ENCODE results near the gene ANKRD29.
"Not testable (repeated sequence)": the region's sequence is repeated elsewhere in the genome, so short reads cannot be mapped to it uniquely, and the experiment has no call there.

The ANKRD29 gene

DNA sequence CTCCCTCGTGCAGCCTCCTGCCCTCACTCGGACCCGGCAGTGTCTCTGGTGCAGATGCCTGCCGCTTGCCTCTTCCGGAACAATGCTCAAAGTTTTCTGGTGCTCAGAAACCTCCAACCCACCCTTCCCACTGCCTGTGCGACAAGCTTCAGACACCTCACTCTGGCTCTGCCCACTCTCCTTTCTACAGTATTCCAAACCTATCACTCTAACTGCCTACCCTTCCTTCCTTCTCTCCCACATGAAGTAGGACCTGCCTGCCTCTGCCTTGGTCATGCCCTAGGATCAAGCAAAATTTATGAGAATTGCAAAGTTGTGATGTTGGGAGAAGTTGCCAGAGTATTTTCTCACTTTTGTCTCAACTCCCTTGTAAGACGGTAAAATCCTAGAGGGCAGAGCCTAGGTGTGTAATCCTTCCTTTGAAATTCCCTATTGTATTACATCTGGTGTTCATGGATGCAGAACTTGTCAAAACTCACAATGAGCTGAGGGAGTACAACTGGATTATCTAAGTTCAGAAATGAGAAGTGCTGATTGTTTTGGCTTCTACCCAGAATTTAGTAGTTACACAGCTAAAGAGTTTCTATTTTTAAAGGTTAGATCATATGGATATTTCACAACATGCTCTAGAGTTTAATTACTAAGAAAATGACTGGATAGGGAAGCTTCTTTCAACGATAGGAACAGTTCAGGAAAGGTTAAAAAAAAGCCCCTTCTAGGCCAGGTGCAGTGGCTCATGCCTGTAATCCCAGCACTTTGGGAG lies 83.6 kb downstream of the ANKRD29 start:
- no peak for DNase-seq

DNA sequence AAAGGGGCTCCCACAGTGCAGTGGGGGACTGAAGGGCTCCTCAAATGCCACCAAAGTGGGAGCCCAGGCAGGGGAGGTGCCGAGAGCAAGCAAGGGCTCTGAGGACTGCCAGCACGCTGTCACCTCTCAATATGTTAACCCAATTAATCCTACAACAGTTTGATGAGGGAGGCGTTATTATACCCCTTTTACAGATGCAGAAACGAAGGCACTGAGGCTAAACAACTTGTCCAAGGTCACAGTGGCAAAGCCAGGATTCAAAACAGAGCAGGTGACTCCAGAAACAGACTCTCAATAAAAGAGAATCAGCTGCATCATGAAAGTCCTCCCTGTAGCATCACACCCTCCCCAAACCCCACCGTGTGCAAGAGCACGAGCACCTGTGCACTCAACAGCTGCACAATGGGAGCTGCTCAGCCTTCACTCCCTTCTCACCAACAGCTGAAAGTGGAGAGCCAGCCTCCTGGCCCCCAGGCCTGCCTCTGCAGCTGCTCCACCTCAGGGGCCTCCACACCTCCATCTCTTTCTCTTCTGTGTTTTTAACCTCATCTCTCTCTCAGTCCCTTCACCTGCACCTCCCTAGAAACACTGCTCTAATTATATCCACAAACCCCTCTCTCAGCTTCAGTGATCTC lies 84.5 kb downstream of the ANKRD29 start:
- no peak for DNase-seq

- not testable (repeated sequence) for DNase-seq
Observed at GRCh38 chr18:23577521-23577920, 85.2 kb downstream of the ANKRD29 start.

DNA sequence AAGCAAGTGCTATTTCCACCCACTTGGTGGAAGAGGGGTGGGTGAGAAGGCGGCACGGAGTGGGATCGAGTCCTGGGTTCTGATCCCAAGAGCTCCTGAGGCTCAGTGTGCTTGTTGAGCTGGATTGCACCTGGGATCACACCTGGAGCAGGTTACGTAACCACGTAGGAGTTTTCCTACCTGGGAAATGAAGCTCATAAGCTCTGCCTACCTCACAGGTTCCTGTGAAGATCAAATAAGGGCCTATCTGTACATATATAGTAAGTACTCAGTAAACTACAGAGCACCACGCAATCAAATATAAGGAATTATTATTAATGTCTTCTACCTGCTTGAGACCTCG lies 87.4 kb downstream of the ANKRD29 start:
- no peak for DNase-seq

GRCh38 chr18:23574611-23575308 lies 88.0 kb downstream of the ANKRD29 start:
- DNase-seq = no peak

DNA sequence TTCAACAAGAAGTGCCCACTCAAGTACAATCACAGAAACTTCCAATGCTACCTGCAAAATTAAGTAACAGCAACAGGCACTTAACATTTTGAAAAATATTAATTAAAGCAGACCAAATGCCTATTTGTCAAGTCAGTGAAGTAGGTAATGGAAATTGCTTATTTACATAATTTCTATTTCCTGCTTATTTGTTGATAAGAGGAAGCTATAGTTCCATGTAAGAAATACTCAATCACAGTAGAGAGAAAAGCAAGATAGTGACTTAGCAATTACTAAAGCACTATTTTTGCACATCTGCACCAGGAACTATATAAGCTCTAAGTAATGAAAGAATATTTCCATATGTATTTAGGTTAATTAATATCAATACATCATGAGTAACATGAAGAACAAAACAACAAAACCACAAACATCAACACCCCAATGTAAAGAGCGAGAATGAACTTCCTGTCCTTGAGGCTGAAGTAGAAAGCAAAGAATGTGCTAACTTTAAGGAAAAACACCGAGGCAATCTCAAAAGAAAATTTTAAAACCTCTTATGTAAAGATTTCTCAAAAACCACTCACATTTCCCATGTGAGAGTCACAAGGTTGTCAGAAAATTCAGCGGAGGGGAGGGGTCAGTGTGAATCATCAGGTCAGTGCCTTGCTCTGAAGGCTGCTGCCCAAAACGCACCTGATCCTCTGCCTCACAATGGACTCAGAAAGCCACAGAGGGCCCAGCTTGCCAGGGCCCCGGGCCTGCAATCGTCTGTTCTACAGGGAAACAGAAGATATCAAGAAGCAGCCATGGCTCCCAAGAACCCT lies 88.9 kb downstream of the ANKRD29 start:
- no peak for DNase-seq

DNA sequence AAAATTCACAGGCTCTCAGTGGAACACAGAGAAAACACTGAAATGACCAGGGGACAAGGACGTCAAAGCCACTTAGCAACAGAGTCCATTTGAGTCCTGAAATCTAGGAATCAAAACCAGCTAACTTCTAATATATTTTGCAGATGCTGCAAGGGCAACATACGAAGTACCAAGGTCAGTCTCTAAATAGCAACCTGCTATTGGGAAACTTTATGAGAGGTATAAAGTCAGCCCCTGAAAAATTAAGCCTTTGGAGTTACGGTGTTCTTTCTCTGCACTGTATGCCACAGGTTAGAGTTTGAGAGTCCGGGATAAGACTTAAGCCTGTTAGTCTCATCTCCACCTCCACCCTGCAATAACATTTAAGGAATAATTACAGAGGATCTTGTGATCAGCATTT lies 89.7 kb downstream of the ANKRD29 start:
- DNase-seq = no peak

DNA sequence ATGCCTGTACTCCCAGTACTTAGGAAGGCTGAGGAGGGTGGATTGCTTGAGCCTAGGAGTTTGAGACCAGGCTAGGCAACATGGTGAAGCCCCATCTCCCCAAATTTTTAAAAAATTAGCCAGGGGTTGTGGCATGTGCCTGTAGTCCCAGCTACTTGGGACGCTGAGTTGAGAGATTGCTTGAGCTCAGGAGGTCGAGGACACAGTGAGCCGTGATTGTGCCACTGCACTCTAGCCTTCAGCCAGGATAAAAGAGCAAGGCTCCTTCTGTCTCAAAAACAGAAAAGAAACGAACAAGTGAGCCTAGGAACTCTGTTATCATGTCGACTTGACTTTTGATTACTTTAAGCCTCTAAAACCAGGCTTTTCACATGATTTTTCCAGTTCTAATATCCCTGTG lies 90.1 kb downstream of the ANKRD29 start:
- no peak for DNase-seq

DNA sequence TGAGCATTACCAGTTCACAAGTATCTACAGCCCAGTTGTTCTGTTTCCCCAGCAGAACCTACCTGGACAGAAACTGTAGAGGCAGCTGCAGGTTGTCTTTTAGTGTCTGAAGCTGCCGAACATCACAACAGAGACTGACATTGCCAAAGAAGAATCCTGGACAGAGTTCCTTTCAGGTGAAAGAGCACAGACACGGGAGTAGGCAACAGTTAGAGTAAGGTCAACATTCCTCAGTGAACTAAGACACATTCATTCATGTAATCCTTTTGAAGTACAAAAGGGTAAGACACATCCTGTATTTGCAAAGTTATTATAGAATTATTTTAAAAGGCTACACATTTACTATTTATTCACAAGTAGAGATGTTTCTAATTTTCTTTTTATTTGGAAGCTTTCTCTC lies 90.7 kb downstream of the ANKRD29 start:
- DNase-seq = no peak

GRCh38 chr18:23570912-23571504 lies 91.7 kb downstream of the ANKRD29 start:
- DNase-seq = no peak

- DNase-seq = no peak
Observed at GRCh38 chr18:23569299-23570063, 93.2 kb downstream of the ANKRD29 start.

DNA sequence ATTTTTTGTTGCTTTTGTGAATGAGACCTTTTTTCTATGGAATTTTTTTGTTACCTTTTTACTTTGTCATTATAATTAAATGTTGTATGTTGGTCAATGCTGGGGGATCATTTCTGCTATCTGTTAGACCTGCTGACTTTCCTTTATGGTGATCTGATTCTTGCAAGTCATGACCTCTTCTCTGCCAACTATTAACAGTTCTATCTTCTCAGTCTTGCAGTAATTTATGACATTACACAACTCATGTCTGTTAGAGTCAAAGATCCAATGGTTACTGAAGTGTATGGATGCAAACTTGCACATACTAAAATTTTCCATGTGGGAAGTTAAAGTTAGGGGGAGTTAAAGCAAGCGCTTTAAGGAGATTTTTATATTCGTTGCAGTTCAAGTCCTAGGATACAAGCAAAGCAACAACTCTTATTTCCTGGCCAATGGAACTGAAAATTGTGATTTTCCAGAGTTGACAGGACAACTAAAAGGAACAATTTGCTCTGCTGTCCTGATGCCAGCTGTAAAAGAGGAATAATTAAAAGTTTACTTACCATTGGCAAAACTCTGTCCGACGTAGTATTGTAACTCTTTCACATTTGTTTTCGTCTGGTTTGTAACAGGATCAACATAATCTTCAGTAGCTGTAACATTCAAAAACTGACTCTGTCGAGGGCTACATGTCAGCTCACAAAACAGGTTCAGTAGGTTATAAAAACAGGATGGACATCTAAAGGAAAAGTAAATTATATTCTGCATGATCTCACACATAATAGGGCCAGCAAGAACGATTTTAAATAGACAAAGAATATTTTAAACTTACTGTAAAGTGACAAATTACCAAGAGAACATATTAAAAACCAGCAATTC lies 94.2 kb downstream of the ANKRD29 start:
- no peak for DNase-seq

DNA sequence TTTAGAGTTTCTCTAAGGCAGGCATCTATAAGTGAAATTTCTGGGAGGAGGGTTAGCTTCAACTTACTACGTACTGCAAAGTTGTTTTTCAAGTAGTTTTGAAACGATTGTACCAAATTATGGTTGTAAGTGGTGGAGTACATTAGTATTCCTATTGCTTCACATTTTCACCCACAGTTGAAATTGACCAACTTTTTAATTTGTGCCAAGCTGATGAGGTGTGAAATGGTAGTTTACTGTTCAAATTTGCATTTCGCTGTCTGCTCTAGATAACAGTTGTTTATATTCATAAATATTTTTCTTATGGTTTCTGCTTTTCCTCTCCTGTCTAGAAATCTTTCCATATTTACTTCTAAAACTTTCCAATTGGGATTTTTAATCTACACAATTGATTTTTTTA lies 95.0 kb downstream of the ANKRD29 start:
- no peak for DNase-seq

- no peak for DNase-seq
Observed at GRCh38 chr18:23565916-23566547, 96.7 kb downstream of the ANKRD29 start.

GRCh38 chr18:23563377-23564043 lies 99.2 kb downstream of the ANKRD29 start:
- DNase-seq = no peak

- DNase-seq = no peak
Observed at GRCh38 chr18:23560186-23560585, 102.5 kb downstream of the ANKRD29 start.

DNA sequence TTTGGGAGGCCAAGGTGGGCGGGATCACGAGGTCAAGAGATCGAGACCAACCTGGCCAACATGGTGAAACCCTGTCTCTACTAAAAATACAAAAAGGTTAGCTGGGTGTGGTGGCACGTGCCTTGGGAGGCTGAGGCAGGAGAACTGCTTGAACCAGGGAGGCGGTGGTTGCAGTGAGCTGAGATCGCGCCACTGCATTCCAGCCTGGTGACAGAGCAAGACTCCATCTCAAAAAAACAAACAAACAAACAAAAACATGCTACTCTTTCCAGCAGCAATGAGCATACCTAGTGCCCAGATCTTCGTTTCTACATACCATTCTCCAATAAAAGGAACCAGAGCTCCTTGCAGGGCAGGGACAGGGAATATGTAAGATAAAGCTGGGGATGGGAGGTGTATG lies 105.2 kb downstream of the ANKRD29 start:
- DNase-seq = not testable (repeated sequence)

- no peak for DNase-seq
Observed at GRCh38 chr18:23556145-23556780, 106.4 kb downstream of the ANKRD29 start.

DNA sequence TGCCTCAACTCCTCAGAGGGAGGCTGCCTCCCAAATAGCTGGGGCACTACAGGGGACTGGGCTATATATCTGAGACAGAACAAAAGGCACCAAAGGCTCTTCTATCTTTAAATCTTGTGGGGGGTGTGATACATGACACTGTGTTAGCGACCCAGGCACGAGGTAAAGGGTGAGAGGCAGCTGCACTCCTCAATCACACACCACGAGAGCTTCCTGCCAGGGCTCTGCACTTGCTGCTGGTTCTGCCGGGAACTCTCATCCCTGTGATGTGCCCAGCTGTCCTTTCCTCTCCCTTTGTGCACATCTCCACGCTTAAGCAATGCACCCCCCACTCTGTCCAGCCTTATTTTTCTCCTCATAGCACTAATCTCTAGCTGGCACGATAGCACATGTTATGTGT lies 108.8 kb downstream of the ANKRD29 start:
- DNase-seq = no peak

DNA sequence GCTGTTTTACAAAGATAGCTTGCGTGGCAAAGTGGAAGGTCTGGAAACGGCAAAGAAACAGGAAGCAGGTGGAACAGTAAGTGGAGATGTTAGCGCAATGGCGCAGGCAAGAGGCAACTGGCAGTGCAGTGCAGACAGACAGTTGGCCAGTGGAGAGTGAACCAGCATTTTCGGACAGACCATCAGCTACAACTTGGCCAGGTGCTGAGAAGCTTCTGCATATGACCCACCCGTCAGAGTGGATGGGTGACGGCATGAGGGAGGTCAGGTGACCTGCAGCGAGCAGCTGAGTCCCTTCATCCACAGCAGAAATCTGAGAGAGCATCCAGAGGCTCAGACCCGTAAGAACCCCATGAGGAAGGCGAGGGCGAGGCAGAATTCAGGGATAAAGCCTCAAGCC lies 110.2 kb downstream of the ANKRD29 start:
- DNase-seq = no peak
